PC-9 (cell line): ENCODE data around the gene MED27.

Source experiments
- EZH2 ChIP-seq: fragments of 200-600 bp; sonication (generic); IDR thresholded peaks from 2 replicates; pipeline ENCODE4 v1.8.0; 2017; ENCODE audit warnings: antibody characterized with exemption, low read depth
- TF ChIP-seq, protein P1 (sequence below): fragments of 200-600 bp; sonication (generic); conservative IDR thresholded peaks from 2 replicates; pipeline ENCODE4 v1.6.1; 2017; ENCODE audit warnings: mixed run types, antibody characterized with exemption, mild to moderate bottlenecking, moderate library complexity

DNA sequence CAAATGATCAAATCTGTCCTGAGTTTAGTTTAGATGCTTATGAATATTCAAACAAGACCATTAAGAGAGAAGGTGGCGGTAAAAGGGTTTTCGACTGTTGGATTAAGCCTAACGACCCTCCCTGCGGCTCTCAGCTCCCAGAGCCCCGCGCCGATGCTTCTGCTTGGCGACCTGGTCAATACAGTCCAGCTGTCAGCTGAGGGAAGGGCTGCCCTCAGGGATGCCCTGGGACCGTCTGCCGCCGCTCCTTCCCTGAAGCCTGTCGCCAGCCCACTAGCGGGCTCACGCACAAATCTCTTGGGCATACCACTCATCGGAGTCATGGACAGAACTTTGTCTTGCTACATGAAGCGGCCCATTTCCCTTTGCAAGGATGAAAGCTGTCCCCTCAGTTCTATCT lies 203.2 kb downstream of the MED27 start:
- TF ChIP-seq, protein P1, sequence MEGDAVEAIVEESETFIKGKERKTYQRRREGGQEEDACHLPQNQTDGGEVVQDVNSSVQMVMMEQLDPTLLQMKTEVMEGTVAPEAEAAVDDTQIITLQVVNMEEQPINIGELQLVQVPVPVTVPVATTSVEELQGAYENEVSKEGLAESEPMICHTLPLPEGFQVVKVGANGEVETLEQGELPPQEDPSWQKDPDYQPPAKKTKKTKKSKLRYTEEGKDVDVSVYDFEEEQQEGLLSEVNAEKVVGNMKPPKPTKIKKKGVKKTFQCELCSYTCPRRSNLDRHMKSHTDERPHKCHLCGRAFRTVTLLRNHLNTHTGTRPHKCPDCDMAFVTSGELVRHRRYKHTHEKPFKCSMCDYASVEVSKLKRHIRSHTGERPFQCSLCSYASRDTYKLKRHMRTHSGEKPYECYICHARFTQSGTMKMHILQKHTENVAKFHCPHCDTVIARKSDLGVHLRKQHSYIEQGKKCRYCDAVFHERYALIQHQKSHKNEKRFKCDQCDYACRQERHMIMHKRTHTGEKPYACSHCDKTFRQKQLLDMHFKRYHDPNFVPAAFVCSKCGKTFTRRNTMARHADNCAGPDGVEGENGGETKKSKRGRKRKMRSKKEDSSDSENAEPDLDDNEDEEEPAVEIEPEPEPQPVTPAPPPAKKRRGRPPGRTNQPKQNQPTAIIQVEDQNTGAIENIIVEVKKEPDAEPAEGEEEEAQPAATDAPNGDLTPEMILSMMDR = no peak
- TF ChIP-seq EZH2 = no peak
